Osteoblast (primary cell): ENCODE measurements around the gene FBN2. TPM values are rescaled to one million over a fixed set of nuclear protein-coding genes. Genes with fewer than 3 reads are reported as not detected.

ENCODE experiments used
- DNase-seq: peaks from one replicate; pipeline ENCODE4 v3.0.0; 2011; ENCODE audit warnings: low spot score, mixed read lengths; ENCODE audit not compliant: insufficient read length; ENCODE audit errors: missing footprints
- H2AFZ ChIP-seq: 2 replicates; pipeline ENCODE4 v1.6.0; 2011; ENCODE audit warnings: mild to moderate bottlenecking, low read length
- H3K27ac ChIP-seq: 2 replicates; pipeline ENCODE4 v1.5.1; 2011; ENCODE audit warnings: mild to moderate bottlenecking, low read depth, low read length, moderate library complexity
- H3K27me3 ChIP-seq: 2 replicates; pipeline ENCODE4 v1.6.0; 2012; ENCODE audit warnings: mild to moderate bottlenecking, control low read depth, inconsistent platforms, low read length, moderate library complexity; ENCODE audit not compliant: insufficient read depth
- H3K36me3 ChIP-seq: 2 replicates; pipeline ENCODE4 v1.5.1; 2011; ENCODE audit warnings: mild to moderate bottlenecking, low read length, control low read depth, moderate library complexity; ENCODE audit not compliant: insufficient read depth
- H3K4me1 ChIP-seq: 2 replicates; pipeline ENCODE4 v1.5.1; 2011; ENCODE audit warnings: mild to moderate bottlenecking, low read length, control low read depth, moderate library complexity; ENCODE audit not compliant: insufficient read depth
- H3K4me2 ChIP-seq: 2 replicates; pipeline ENCODE4 v1.6.0; 2011; ENCODE audit warnings: mild to moderate bottlenecking, low read length; ENCODE audit not compliant: insufficient read depth
- H3K4me3 ChIP-seq: fragments of 200-600 bp; sonication (generic); 3 replicates; pipeline ENCODE4 v1.5.1; 2012; ENCODE audit warnings: mild to moderate bottlenecking, low read length, inconsistent platforms; ENCODE audit not compliant: insufficient read depth
- H3K79me2 ChIP-seq: 2 replicates; pipeline ENCODE4 v1.6.0; 2012; ENCODE audit warnings: mild to moderate bottlenecking, low read length, control low read depth, inconsistent platforms; ENCODE audit not compliant: insufficient read depth
- H3K9me3 ChIP-seq: 2 replicates; pipeline ENCODE4 v1.5.1; 2011; ENCODE audit warnings: low read depth, low read length, control low read depth
- H4K20me1 ChIP-seq: 2 replicates; pipeline ENCODE4 v1.6.0; 2012; ENCODE audit warnings: mild to moderate bottlenecking, low read length, control low read depth; ENCODE audit not compliant: insufficient read depth
- CTCF ChIP-seq: IDR thresholded peaks from 2 replicates; pipeline ENCODE4 v1.5.1; 2011; ENCODE audit warnings: mild to moderate bottlenecking, low read depth, low read length, moderate library complexity; ENCODE audit errors: extremely low read depth
- total RNA-seq: library from RNA; depleted of rRNA; stranded (reverse); fragments of >200 nt; gene quantifications from 2 replicates; pipeline ENCODE4 v1.2.3, GENCODE V29; 2012

FBN2 gene
- total RNA-seq, 1 donor, result 16.6 TPM

DNA sequence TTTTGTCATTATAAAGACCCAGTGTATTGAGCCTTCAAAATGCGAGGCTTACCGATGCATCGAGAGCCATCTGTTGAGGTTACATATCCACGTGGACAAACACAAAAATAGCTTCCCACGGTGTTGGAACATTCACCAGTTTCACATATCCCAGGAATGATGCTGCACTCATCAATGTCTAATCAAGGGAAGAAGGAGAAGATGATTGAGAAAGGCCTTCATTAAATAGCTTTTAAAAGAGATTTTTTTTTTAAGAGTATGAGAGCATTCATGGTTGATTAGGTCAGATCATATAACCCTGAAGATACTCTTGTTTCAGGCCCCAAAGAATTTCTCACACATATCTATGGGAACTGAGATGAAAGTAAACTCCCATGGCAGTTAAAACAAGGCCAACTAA lies 129.4 kb downstream of the FBN2 start:
- H3K4me2 ChIP-seq, result no peak overlapping the region
- no peak for DNase-seq
- H3K9me3 ChIP-seq, result no peaks in the 10 kb centered on the region
- TF ChIP-seq CTCF, result no peak
- H3K4me3 ChIP-seq, result no peak overlapping the region
- H3K36me3 ChIP-seq, result no peaks in the 10 kb centered on the region
- no peaks in the 10 kb centered on the region for H3K79me2 ChIP-seq
- no peak overlapping the region for H2AFZ ChIP-seq
- H4K20me1 ChIP-seq, result no peaks in the 10 kb centered on the region
- no peak overlapping the region for H3K27ac ChIP-seq
- H3K4me1 ChIP-seq, result no peaks in the 10 kb centered on the region
- H3K27me3 ChIP-seq, result no peaks in the 10 kb centered on the region

GRCh38 chr5:128407944-128408343 lies 130.1 kb downstream of the FBN2 start:
- no peaks in the 10 kb centered on the region for H3K4me1 ChIP-seq
- TF ChIP-seq CTCF, result no peak
- no peak overlapping the region for H3K27ac ChIP-seq
- no peaks in the 10 kb centered on the region for H3K36me3 ChIP-seq
- H3K27me3 ChIP-seq, result no peaks in the 10 kb centered on the region
- DNase-seq, result no peak
- no peak overlapping the region for H3K4me3 ChIP-seq
- H4K20me1 ChIP-seq, result no peaks in the 10 kb centered on the region
- no peaks in the 10 kb centered on the region for H3K79me2 ChIP-seq
- no peaks in the 10 kb centered on the region for H3K9me3 ChIP-seq
- H2AFZ ChIP-seq, result no peak overlapping the region
- no peak overlapping the region for H3K4me2 ChIP-seq

GRCh38 chr5:128406803-128407202 lies 131.2 kb downstream of the FBN2 start:
- no peaks in the 10 kb centered on the region for H3K9me3 ChIP-seq
- no peak overlapping the region for H3K4me3 ChIP-seq
- H3K27ac ChIP-seq, result no peak overlapping the region
- H4K20me1 ChIP-seq, result no peaks in the 10 kb centered on the region
- no peaks in the 10 kb centered on the region for H3K79me2 ChIP-seq
- H2AFZ ChIP-seq, result no peak overlapping the region
- no peak for TF ChIP-seq CTCF
- H3K4me2 ChIP-seq, result no peak overlapping the region
- DNase-seq, result no peak
- H3K4me1 ChIP-seq, result no peaks in the 10 kb centered on the region
- no peaks in the 10 kb centered on the region for H3K36me3 ChIP-seq
- no peaks in the 10 kb centered on the region for H3K27me3 ChIP-seq

DNA sequence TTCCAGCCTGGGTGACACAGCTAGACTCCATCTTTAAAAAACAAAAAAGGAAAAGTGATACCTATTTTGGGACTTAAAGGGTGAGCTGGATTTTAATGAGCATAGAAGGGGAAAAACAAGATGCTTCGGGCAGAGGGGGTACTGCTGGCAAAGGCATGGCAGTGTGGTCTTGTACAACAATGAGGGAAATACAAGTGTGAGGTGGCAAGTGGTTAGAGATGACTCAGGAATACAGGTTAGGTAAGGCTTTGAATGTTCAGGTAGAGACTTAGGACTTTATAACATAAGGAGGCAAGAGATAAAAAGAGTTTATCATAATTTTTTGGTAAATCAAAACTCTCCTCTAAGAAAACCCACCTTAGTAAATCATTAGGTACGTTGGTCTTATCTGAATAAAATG lies 132.9 kb downstream of the FBN2 start:
- no peak for TF ChIP-seq CTCF
- no peak for DNase-seq
- H3K9me3 ChIP-seq, result no peaks in the 10 kb centered on the region
- no peak overlapping the region for H2AFZ ChIP-seq
- no peaks in the 10 kb centered on the region for H3K36me3 ChIP-seq
- H3K79me2 ChIP-seq, result no peaks in the 10 kb centered on the region
- H4K20me1 ChIP-seq, result no peaks in the 10 kb centered on the region
- no peak overlapping the region for H3K4me3 ChIP-seq
- H3K4me2 ChIP-seq, result no peak overlapping the region
- H3K27ac ChIP-seq, result no peak overlapping the region
- no peaks in the 10 kb centered on the region for H3K27me3 ChIP-seq
- H3K4me1 ChIP-seq, result no peaks in the 10 kb centered on the region
